K562 (cell line): ENCODE data around the gene MYH11. TPM values are rescaled to one million over a fixed set of nuclear protein-coding genes. Genes with fewer than 3 reads are reported as not detected.

Experiments
- ATAC-seq: fragments of 200-7000 bp; cut with Tn5 transposase; 3 replicates; pipeline ENCODE4 v1.9.1; 2020; ENCODE audit warnings: moderate library complexity
- BruUV-seq: library from RNA; stranded (reverse); fragments of 400-500 nt; replicated peaks from 2 replicates; lab custom pipeline; 2021; lab: Mats Ljungman, UMichigan
- CTCF ChIA-PET: fragments of 300-600 bp; formaldehyde crosslinking; extraction: SDS; loops from one replicate; lab custom pipeline; 2021; ENCODE audit warnings: low intra/inter-chr PET ratio; lab: Yijun Ruan, JAX
- POLR2A ChIA-PET: fragments of 300-600, 350-650 bp; sonication (Branson Sonifier 250); formaldehyde crosslinking; extraction: SDS; loops from one replicate; lab custom pipeline; 2021; ENCODE audit warnings: antibody characterized with exemption, inconsistent platforms; lab: Yijun Ruan, JAX
- DNase-seq, 4 experiments: peaks; one replicate each; pipeline versions ENCODE4 v3.0.0 to v3.0.0-alpha.2; 2011 to 2018; ENCODE audit warnings: low spot score in 3 of 4, mixed read lengths in 3 of 4; ENCODE audit errors: extremely low read depth in 1 of 4
- FAIRE-seq: peaks from 2 replicates; lab custom pipeline; 2011; peaks lifted over from hg19 to GRCh38; lab: Jason Lieb, UNC
- H2AFZ ChIP-seq: 2 replicates; pipeline ENCODE4 v1.6.0; 2011; ENCODE audit warnings: low read depth, low read length, control low read depth, inconsistent platforms
- H3K27ac ChIP-seq: fragments of 200-600 bp; 3 replicates; pipeline ENCODE4 v1.8.0; 2011; ENCODE audit warnings: low read depth, mild to moderate bottlenecking, control low read depth, inconsistent platforms, low read length, moderate library complexity, mixed read lengths; ENCODE audit errors: extremely low read depth
- H3K27me3 ChIP-seq, 2 experiments: fragments of 300-600 bp in 1 of 2; 2 replicates in 1 of 2; 3 replicates in 1 of 2; pipeline versions ENCODE4 v1.6.0 to v1.8.0; 2011; ENCODE audit warnings: inconsistent platforms in 2 of 2, low read length in 2 of 2, mild to moderate bottlenecking in 1 of 2, mixed read lengths in 1 of 2, moderate library complexity in 1 of 2; ENCODE audit not compliant: control insufficient read depth in 2 of 2, insufficient read depth in 2 of 2
- H3K36me3 ChIP-seq: fragments of 300-600 bp; 3 replicates; pipeline ENCODE4 v1.8.0; 2011; ENCODE audit warnings: mild to moderate bottlenecking, low read length, inconsistent platforms; ENCODE audit not compliant: control insufficient read depth, insufficient read depth
- H3K4me1 ChIP-seq, 2 experiments: fragments of 200-600 bp in 1 of 2; replicated peaks in 1 of 2; 2 replicates in 1 of 2; 3 replicates in 1 of 2; pipeline versions ENCODE4 v1.5.1 to v1.8.0; 2011; ENCODE audit warnings: inconsistent platforms in 2 of 2, low read length in 2 of 2, mild to moderate bottlenecking in 1 of 2, mixed read lengths in 1 of 2, moderate library complexity in 1 of 2; ENCODE audit not compliant: control insufficient read depth in 2 of 2, insufficient read depth in 2 of 2
- H3K4me2 ChIP-seq: 2 replicates; pipeline ENCODE4 v1.6.1; 2011; ENCODE audit warnings: low read length, control low read depth, inconsistent platforms, mixed read lengths; ENCODE audit not compliant: insufficient read depth
- H3K4me3 ChIP-seq: fragments of 200-600 bp; sonication (generic), shearing (Covaris generic); 2 replicates; pipeline ENCODE4 v1.5.1; 2016; ENCODE audit warnings: control low read depth, inconsistent platforms
- H3K79me2 ChIP-seq: fragments of 200-600 bp; 3 replicates; pipeline ENCODE4 v1.8.0; 2011; ENCODE audit warnings: low read length, inconsistent platforms; ENCODE audit not compliant: control insufficient read depth, insufficient read depth
- H3K9ac ChIP-seq, 2 experiments: 2 replicates each; pipeline versions ENCODE4 v1.6.0 to v1.6.1; 2011; ENCODE audit warnings: low read depth in 2 of 2, low read length in 2 of 2, control low read depth in 1 of 2, inconsistent platforms in 1 of 2, mild to moderate bottlenecking in 1 of 2, mixed read lengths in 1 of 2; ENCODE audit not compliant: insufficient read depth in 1 of 2
- H3K9me1 ChIP-seq: one replicate; pipeline ENCODE4 v1.6.0; 2011; ENCODE audit warnings: inconsistent platforms, mild to moderate bottlenecking, low read length, moderate library complexity; ENCODE audit not compliant: control insufficient read depth, insufficient read depth
- H3K9me3 ChIP-seq: replicated peaks from 2 replicates; pipeline ENCODE4 v1.5.1; 2011; ENCODE audit warnings: low read depth, low read length, inconsistent platforms; ENCODE audit not compliant: control insufficient read depth, insufficient read depth
- H4K20me1 ChIP-seq: replicated peaks from 2 replicates; pipeline ENCODE4 v1.6.1; 2011; ENCODE audit warnings: low read length, inconsistent platforms, mixed read lengths; ENCODE audit not compliant: control insufficient read depth, insufficient read depth
- ADNP ChIP-seq: fragments of 200-800 bp; sonication (Bioruptor generic); IDR thresholded peaks from 2 replicates; pipeline ENCODE4 v1.6.1; 2016; ENCODE audit warnings: missing genetic modification characterization, missing compliant biosample characterization
- BCOR ChIP-seq: fragments of 450-650 bp; IDR thresholded peaks from 2 replicates; pipeline ENCODE4 v1.6.1; 2016
- CUX1 ChIP-seq: fragments of 200-800 bp; sonication (Bioruptor generic); IDR thresholded peaks from 2 replicates; pipeline ENCODE4 v1.6.1; 2016; ENCODE audit warnings: missing genetic modification characterization, missing compliant biosample characterization
- HDAC2 ChIP-seq: fragments of 450-650 bp; IDR thresholded peaks from 2 replicates; pipeline ENCODE4 v1.6.1; 2016; ENCODE audit warnings: mild to moderate bottlenecking
- KDM1A ChIP-seq, 2 experiments: fragments of 450-650 bp; IDR thresholded peaks; 2 replicates each; pipeline ENCODE4 v1.6.1; 2016; ENCODE audit warnings: mild to moderate bottlenecking in 2 of 2
- PML ChIP-seq: IDR thresholded peaks from 2 replicates; pipeline ENCODE4 v1.6.1; 2012; ENCODE audit warnings: low read length, inconsistent platforms
- RBM25 ChIP-seq: fragments of 200-400 bp; formaldehyde crosslinking; IDR thresholded peaks from 2 replicates; pipeline ENCODE4 v1.6.1; 2018; ENCODE audit warnings: low read length, low read depth, moderate library complexity; ENCODE audit not compliant: severe bottlenecking
- RCOR1 ChIP-seq, 2 experiments: IDR thresholded peaks; 2 replicates each; pipeline ENCODE4 v1.6.1; 2012; ENCODE audit warnings: low read depth in 2 of 2, low read length in 2 of 2, borderline replicate concordance in 1 of 2, improper control_type of control experiment in 1 of 2
- ZFP36 ChIP-seq: fragments of 150-350 bp; IDR thresholded peaks from 2 replicates; pipeline ENCODE4 v1.6.1; 2018; ENCODE audit warnings: low read length, low read depth; ENCODE audit not compliant: partially characterized antibody
- WGBS: fragments of 100-300 bp; shearing (Covaris generic); methylation state at CpG from one replicate; pipeline ENCODE4 v1.1.6; 2016; ENCODE audit warnings: low coverage, mixed read lengths; ENCODE audit not compliant: insufficient coverage; ENCODE audit errors: missing lambda C conversion rate; 5-methylcytosine and 5-hydroxymethylcytosine counted together
- in situ Hi-C: fragments of 300-500 bp; cut with MboI; formaldehyde crosslinking; loops from 4 replicates; pipeline ENCODE4 v1.15.0; 2018; ENCODE audit warnings: inconsistent platforms, mixed read lengths
- intact Hi-C: fragments of 100-400 bp; cut with micrococcal nuclease; formaldehyde crosslinking; loops from 2 replicates; pipeline ENCODE4 v1.14.2; 2022
- polyA plus RNA-seq, 8 experiments: library from polyadenylated mRNA; depleted of rRNA in 4 of 8; stranded (reverse) in 5 of 8; unstranded in 3 of 8; fragments of >200 nt; fragmentation: Nextera tagmentation in 2 of 8; fragmentation: Illumina TruSeq in 1 of 8; extraction: Ambion mirVana in 2 of 8; extraction: Trizol in 1 of 8; gene quantifications; 2 replicates each; pipeline versions ENCODE4 v1.2.1 to v1.2.3, GENCODE V29; 2011 to 2014; ENCODE audit warnings: inconsistent platforms in 1 of 8, missing spikeins in 1 of 8
- total RNA-seq, 7 experiments: library from RNA; depleted of rRNA in 6 of 7; stranded (reverse); fragments of >200 nt in 6 of 7; fragmentation: Illumina TruSeq in 2 of 7; extraction: Trizol in 2 of 7; gene quantifications; 2 replicates each; pipeline versions ENCODE4 v1.2.1 to v1.2.3, GENCODE V29; 2011 to 2021; ENCODE audit warnings: low replicate concordance in 1 of 7

MYH11 gene
- total and polyA plus RNA-seq, 9 of the 15 experiments (the other 6 are each of a cell fraction or from before 2014, with no cell fraction given), result 0.05 to 0.47 (median 0.08) TPM; not detected in 5

GRCh38 chr16:15827709-15828343 lies 29.0 kb downstream of the MYH11 start:
- no TSS peak for BruUV-seq
- ATAC-seq, result no peak
- peaks cover 10 to 55% of the 10 kb centered on the region in 2 experiments; a peak in 4 of 5 replicates for H3K27me3 ChIP-seq
- H3K4me3 ChIP-seq, result no peak overlapping the region
- 0 out of 4 replicates have a peak, but pooled peaks of 1 of the 2 experiments have one; percentile 30 for TF ChIP-seq RCOR1 (IDR thresholded peaks at IDR 0.05; ENCODE audit: borderline replicate concordance in 1 of 2, low read depth in 2 of 2, low read length in 2 of 2)
- TF ChIP-seq HDAC2, result 0 out of 2 replicates have a peak, but pooled peaks have one; percentile 35
- TF ChIP-seq ZFP36, result peak; percentile 76
- TF ChIP-seq CUX1, result no peak
- TF ChIP-seq KDM1A (IDR thresholded peaks at IDR 0.05), result peak in 1 of 2 experiments; percentile 65; a peak in 2 of 4 replicates
- TF ChIP-seq RBM25, result peak; percentile 78
- TF ChIP-seq ADNP (tag), result peak; percentile 58; the same call in 1 of the 2 replicates
- TF ChIP-seq PML, result no peak
- TF ChIP-seq BCOR, result peak; percentile 84
- TF ChIP-seq, all 486 proteins: peak for 7
- H4K20me1 ChIP-seq, result no peaks in the 10 kb centered on the region
- H3K36me3 ChIP-seq, result no peaks in the 10 kb centered on the region
- H3K9me3 ChIP-seq, result no peaks in the 10 kb centered on the region
- 9% methylated on average over 11 of the region's 11 CpGs for WGBS
- ChIA-PET POLR2A (no interaction called here), CTCF (no interaction called here)
- 0 out of 5 replicates have a peak, but pooled peaks cover 0 to 1% of the 10 kb centered on the region in 2 experiments for H3K4me1 ChIP-seq
- no peak overlapping the region for H3K4me2 ChIP-seq
- in situ Hi-C loops, result no loop called here
- no peaks in the 10 kb centered on the region for H3K9me1 ChIP-seq
- intact Hi-C loops, result no loop called here
- no peak for FAIRE-seq
- no peaks in the 10 kb centered on the region for H3K79me2 ChIP-seq
- H3K27ac ChIP-seq, result no peak overlapping the region
- no peak overlapping the region for H2AFZ ChIP-seq
- no peak overlapping the region for H3K9ac ChIP-seq
- DNase-seq, result no peak
